ENCODE results near the gene ZDHHC12.
A peak's percentile ranks its signal among the peaks of the same experiment; 100 is the strongest.

Gene ZDHHC12

DNA sequence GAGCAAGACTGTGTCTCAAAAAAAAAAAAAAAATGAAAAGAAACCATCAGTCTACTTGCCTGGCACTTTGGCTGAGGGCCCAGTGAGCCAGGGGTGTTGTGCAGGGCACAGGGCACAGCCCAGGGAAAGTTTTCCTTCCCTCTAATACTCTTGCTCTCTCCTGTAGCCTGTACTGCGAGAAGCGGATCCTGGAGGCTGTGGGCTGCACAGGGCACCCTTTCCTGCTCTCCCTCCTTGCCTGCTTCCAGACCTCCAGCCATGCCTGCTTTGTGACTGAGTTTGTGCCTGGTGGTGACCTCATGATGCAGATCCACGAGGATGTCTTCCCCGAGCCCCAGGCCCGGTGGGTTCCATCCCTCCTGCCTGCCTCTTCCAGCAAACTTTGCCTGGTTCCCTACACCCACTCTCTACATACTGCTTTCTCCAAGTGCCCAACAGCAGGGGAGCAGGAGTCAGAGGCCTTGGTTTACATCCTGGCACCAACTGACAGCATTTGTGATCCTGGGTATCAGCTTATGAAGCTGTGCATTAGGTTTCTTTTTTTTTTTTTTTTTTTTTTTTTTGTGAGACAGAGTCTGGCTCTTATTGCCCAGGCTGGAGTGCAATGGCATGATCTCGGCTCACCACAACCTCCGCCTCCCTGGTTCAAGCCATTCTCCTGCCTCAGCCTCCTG lies 7.2 kb downstream of the ZDHHC12 start:
- ATAC-seq, result peak; percentile 22
- TF ChIP-seq CSDC2 (CRISPR knock-in tag; IDR thresholded peaks at IDR 0.05), result no peak
- TF ChIP-seq ESRRG (CRISPR knock-in tag; IDR thresholded peaks at IDR 0.05), result no peak
- no peak for TF ChIP-seq ISL1 (CRISPR knock-in tag; IDR thresholded peaks at IDR 0.05)
- TF ChIP-seq, protein P1, sequence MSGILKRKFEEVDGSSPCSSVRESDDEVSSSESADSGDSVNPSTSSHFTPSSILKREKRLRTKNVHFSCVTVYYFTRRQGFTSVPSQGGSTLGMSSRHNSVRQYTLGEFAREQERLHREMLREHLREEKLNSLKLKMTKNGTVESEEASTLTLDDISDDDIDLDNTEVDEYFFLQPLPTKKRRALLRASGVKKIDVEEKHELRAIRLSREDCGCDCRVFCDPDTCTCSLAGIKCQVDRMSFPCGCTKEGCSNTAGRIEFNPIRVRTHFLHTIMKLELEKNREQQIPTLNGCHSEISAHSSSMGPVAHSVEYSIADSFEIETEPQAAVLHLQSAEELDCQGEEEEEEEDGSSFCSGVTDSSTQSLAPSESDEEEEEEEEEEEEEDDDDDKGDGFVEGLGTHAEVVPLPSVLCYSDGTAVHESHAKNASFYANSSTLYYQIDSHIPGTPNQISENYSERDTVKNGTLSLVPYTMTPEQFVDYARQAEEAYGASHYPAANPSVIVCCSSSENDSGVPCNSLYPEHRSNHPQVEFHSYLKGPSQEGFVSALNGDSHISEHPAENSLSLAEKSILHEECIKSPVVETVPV (CRISPR knock-in tag; IDR thresholded peaks at IDR 0.05), result no peak
- no peak for TF ChIP-seq ZNF565 (CRISPR knock-in tag; conservative IDR thresholded peaks at IDR 0.05; ENCODE audit: low read depth)
- TF ChIP-seq, protein P2, sequence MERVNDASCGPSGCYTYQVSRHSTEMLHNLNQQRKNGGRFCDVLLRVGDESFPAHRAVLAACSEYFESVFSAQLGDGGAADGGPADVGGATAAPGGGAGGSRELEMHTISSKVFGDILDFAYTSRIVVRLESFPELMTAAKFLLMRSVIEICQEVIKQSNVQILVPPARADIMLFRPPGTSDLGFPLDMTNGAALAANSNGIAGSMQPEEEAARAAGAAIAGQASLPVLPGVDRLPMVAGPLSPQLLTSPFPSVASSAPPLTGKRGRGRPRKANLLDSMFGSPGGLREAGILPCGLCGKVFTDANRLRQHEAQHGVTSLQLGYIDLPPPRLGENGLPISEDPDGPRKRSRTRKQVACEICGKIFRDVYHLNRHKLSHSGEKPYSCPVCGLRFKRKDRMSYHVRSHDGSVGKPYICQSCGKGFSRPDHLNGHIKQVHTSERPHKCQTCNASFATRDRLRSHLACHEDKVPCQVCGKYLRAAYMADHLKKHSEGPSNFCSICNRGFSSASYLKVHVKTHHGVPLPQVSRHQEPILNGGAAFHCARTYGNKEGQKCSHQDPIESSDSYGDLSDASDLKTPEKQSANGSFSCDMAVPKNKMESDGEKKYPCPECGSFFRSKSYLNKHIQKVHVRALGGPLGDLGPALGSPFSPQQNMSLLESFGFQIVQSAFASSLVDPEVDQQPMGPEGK (CRISPR knock-in tag; IDR thresholded peaks at IDR 0.05; ENCODE audit: borderline replicate concordance), result no peak
- TF ChIP-seq GLIS3 (CRISPR knock-in tag; IDR thresholded peaks at IDR 0.05), result no peak

DNA sequence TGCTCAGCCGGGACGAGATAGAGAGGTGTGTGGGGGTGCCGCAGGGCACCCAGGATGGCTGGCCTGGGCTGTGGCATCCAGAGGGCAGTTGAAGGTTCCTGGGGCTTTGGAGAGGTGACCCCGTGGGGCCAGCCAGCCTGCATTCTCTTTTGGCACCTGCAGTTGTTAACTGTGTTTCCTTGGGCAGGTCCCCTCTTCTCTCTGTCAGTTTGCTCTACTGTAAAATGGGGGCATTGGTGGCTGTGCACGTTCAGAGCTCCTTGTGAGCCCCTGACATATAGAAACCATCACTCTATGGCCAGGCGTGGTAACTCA lies 8.5 kb downstream of the ZDHHC12 start:
- no peak for ATAC-seq
- TF ChIP-seq ZC3H10 (CRISPR knock-in tag; IDR thresholded peaks at IDR 0.05) (no peak), TOX (CRISPR knock-in tag; IDR thresholded peaks at IDR 0.05; ENCODE audit: borderline replicate concordance) (no peak), ZFP30 (CRISPR knock-in tag; IDR thresholded peaks at IDR 0.05) (no peak), ZNF8 (CRISPR knock-in tag; IDR thresholded peaks at IDR 0.05) (no peak), PPARA (CRISPR knock-in tag; IDR thresholded peaks at IDR 0.05; ENCODE audit: borderline replicate concordance) (no peak), ZFP3 (CRISPR knock-in tag; IDR thresholded peaks at IDR 0.05) (no peak), ISL1 (CRISPR knock-in tag; IDR thresholded peaks at IDR 0.05) (no peak), ESRRG (CRISPR knock-in tag; IDR thresholded peaks at IDR 0.05) (no peak), BACH2 (CRISPR knock-in tag; IDR thresholded peaks at IDR 0.05; ENCODE audit: borderline replicate concordance) (no peak), ZNF565 (CRISPR knock-in tag; conservative IDR thresholded peaks at IDR 0.05; ENCODE audit: low read depth) (no peak), SNAI2 (CRISPR knock-in tag; IDR thresholded peaks at IDR 0.05) (no peak), ARNTL (CRISPR knock-in tag; IDR thresholded peaks at IDR 0.05; ENCODE audit: borderline replicate concordance, low read depth) (no peak), RARB (CRISPR knock-in tag; IDR thresholded peaks at IDR 0.05) (no peak), CSDC2 (CRISPR knock-in tag; IDR thresholded peaks at IDR 0.05) (no peak), ZNF70 (CRISPR knock-in tag; IDR thresholded peaks at IDR 0.05) (no peak), OSR1 (CRISPR knock-in tag; IDR thresholded peaks at IDR 0.05) (no peak), GLIS3 (CRISPR knock-in tag; IDR thresholded peaks at IDR 0.05) (no peak)
- TF ChIP-seq, protein P1 (CRISPR knock-in tag; IDR thresholded peaks at IDR 0.05), result no peak
- TF ChIP-seq, protein P2 (CRISPR knock-in tag; IDR thresholded peaks at IDR 0.05; ENCODE audit: borderline replicate concordance), result no peak
- TF ChIP-seq, protein P3, sequence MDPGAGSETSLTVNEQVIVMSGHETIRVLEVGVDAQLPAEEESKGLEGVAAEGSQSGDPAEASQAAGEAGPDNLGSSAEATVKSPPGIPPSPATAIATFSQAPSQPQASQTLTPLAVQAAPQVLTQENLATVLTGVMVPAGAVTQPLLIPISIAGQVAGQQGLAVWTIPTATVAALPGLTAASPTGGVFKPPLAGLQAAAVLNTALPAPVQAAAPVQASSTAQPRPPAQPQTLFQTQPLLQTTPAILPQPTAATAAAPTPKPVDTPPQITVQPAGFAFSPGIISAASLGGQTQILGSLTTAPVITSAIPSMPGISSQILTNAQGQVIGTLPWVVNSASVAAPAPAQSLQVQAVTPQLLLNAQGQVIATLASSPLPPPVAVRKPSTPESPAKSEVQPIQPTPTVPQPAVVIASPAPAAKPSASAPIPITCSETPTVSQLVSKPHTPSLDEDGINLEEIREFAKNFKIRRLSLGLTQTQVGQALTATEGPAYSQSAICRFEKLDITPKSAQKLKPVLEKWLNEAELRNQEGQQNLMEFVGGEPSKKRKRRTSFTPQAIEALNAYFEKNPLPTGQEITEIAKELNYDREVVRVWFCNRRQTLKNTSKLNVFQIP (CRISPR knock-in tag; IDR thresholded peaks at IDR 0.05; ENCODE audit: borderline replicate concordance, low read depth), result no peak

DNA sequence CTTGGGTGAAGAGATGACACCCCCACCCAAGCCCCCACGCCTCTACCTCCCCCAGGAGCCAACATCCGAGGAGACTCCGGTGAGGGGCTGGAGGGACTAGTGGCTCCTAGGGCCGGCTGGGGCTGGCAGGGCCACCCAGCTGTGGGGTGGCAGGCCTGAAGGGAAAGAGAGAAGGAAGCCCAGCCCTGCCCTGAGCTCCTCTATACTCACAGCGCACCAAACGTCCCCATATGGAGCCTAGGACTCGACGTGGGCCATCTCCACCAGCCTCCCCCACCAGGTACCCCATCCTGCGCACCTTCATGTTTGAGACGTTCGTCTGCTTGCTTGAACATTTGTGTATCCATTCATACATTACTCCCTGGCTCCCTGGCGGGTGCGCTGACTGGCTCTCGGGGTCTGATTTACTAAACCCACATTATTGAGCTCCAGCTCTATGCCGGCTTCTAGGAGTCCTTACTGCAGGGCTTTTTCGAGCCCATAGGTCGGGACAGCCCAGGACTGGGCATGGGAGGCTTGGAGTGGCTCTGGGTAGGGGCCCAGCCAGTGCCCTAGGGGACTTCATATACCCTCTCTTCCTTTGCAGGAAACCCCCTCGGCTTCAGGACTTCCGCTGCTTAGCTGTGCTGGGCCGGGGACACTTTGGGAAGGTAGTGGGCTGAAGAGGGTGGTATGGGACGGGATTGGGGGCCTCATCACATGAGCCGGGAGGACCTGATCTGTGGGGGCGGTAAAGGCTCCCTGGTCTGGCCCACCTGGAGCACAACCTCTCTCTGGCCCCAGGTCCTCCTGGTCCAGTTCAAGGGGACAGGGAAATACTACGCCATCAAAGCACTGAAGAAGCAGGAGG lies 9.1 kb downstream of the ZDHHC12 start:
- no peak for ATAC-seq
- no peak for TF ChIP-seq OSR1 (CRISPR knock-in tag; IDR thresholded peaks at IDR 0.05)
- no peak for TF ChIP-seq TOX (CRISPR knock-in tag; IDR thresholded peaks at IDR 0.05; ENCODE audit: borderline replicate concordance)
- TF ChIP-seq, protein P4, sequence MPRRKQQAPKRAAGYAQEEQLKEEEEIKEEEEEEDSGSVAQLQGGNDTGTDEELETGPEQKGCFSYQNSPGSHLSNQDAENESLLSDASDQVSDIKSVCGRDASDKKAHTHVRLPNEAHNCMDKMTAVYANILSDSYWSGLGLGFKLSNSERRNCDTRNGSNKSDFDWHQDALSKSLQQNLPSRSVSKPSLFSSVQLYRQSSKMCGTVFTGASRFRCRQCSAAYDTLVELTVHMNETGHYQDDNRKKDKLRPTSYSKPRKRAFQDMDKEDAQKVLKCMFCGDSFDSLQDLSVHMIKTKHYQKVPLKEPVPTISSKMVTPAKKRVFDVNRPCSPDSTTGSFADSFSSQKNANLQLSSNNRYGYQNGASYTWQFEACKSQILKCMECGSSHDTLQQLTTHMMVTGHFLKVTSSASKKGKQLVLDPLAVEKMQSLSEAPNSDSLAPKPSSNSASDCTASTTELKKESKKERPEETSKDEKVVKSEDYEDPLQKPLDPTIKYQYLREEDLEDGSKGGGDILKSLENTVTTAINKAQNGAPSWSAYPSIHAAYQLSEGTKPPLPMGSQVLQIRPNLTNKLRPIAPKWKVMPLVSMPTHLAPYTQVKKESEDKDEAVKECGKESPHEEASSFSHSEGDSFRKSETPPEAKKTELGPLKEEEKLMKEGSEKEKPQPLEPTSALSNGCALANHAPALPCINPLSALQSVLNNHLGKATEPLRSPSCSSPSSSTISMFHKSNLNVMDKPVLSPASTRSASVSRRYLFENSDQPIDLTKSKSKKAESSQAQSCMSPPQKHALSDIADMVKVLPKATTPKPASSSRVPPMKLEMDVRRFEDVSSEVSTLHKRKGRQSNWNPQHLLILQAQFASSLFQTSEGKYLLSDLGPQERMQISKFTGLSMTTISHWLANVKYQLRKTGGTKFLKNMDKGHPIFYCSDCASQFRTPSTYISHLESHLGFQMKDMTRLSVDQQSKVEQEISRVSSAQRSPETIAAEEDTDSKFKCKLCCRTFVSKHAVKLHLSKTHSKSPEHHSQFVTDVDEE (CRISPR knock-in tag; IDR thresholded peaks at IDR 0.05), result no peak
- TF ChIP-seq, protein P2 (CRISPR knock-in tag; IDR thresholded peaks at IDR 0.05; ENCODE audit: borderline replicate concordance), result no peak
- TF ChIP-seq PPARA (CRISPR knock-in tag; IDR thresholded peaks at IDR 0.05; ENCODE audit: borderline replicate concordance), result no peak
- no peak for TF ChIP-seq ZFP3 (CRISPR knock-in tag; IDR thresholded peaks at IDR 0.05)
- TF ChIP-seq ISL1 (CRISPR knock-in tag; IDR thresholded peaks at IDR 0.05), result no peak
- TF ChIP-seq TCF4 (CRISPR knock-in tag; IDR thresholded peaks at IDR 0.05; ENCODE audit: borderline replicate concordance), result no peak
- TF ChIP-seq BACH2 (CRISPR knock-in tag; IDR thresholded peaks at IDR 0.05; ENCODE audit: borderline replicate concordance), result no peak

Data from SK-N-SH treated with all-trans-retinoic acid at 6 μM for 48 hours (cell line).